ENCODE results near the gene LCE1C. TPM values are rescaled to one million over a fixed set of nuclear protein-coding genes. Genes with fewer than 3 reads are reported as not detected.

Gene LCE1C
- total RNA-seq, 1 donor from 2014 or later: not detected

GRCh38 chr1:152801333-152801732 lies 5.1 kb downstream of the LCE1C start:
- Mint-ChIP-seq H3K9me3 (ENCODE audit: unreplicated experiment) (peaks cover 5% of the 10 kb centered on the region), H3K36me3 (ENCODE audit: unreplicated experiment) (no peaks in the 10 kb centered on the region), H3K27me3 (ENCODE audit: unreplicated experiment) (peaks cover 2% of the 10 kb centered on the region), H3K4me1 (ENCODE audit: low read depth, unreplicated experiment) (no peaks in the 10 kb centered on the region), H3K27ac (ENCODE audit: unreplicated experiment) (no peak overlapping the region), H3K4me3 (ENCODE audit: unreplicated experiment) (no peak overlapping the region)
- DNase-seq: no peak
- no peak for TF ChIP-seq CTCF (IDR thresholded peaks at IDR 0.05; ENCODE audit: partially characterized antibody, unreplicated experiment)

GRCh38 chr1:152796421-152796820 lies 10.0 kb downstream of the LCE1C start, which contains the start of gene LCE1D:
Gene LCE1D, plus strand, starts transcription at chr1:152796721. Its CDS starts 1,074 bp downstream, at chr1:152797795.
- TF ChIP-seq CTCF (IDR thresholded peaks at IDR 0.05; ENCODE audit: partially characterized antibody, unreplicated experiment): no peak
- H3K4me1 Mint-ChIP-seq (ENCODE audit: low read depth, unreplicated experiment): no peaks in the 10 kb centered on the region
- DNase-seq: no peak
- no peak within 1 kb of the TSS for H3K27ac Mint-ChIP-seq (ENCODE audit: unreplicated experiment)
- peaks cover 3% of the 10 kb centered on the region for H3K9me3 Mint-ChIP-seq (ENCODE audit: unreplicated experiment)
- no peaks in the 10 kb centered on the region for H3K27me3 Mint-ChIP-seq (ENCODE audit: unreplicated experiment)
- no peak within 1 kb of the TSS for H3K4me3 Mint-ChIP-seq (ENCODE audit: unreplicated experiment)
- H3K36me3 Mint-ChIP-seq (ENCODE audit: unreplicated experiment): no peaks in the 10 kb centered on the region

- H3K27ac Mint-ChIP-seq (ENCODE audit: unreplicated experiment): no peak overlapping the region
- no peak for TF ChIP-seq CTCF (IDR thresholded peaks at IDR 0.05; ENCODE audit: partially characterized antibody, unreplicated experiment)
- H3K9me3 Mint-ChIP-seq (ENCODE audit: unreplicated experiment): peaks cover 3% of the 10 kb centered on the region
- H3K27me3 Mint-ChIP-seq (ENCODE audit: unreplicated experiment): no peaks in the 10 kb centered on the region
- no peaks in the 10 kb centered on the region for H3K4me1 Mint-ChIP-seq (ENCODE audit: low read depth, unreplicated experiment)
- no peak overlapping the region for H3K4me3 Mint-ChIP-seq (ENCODE audit: unreplicated experiment)
- DNase-seq: no peak
- no peaks in the 10 kb centered on the region for H3K36me3 Mint-ChIP-seq (ENCODE audit: unreplicated experiment)
These were observed 10.8 kb downstream of the LCE1C start for GRCh38 chr1:152795686-152796085.

- TF ChIP-seq CTCF (IDR thresholded peaks at IDR 0.05; ENCODE audit: partially characterized antibody, unreplicated experiment): no peak
- Mint-ChIP-seq H3K36me3 (ENCODE audit: unreplicated experiment) (no peaks in the 10 kb centered on the region), H3K9me3 (ENCODE audit: unreplicated experiment) (no peaks in the 10 kb centered on the region), H3K27me3 (ENCODE audit: unreplicated experiment) (no peaks in the 10 kb centered on the region), H3K4me3 (ENCODE audit: unreplicated experiment) (no peak within 1 kb of the TSS), H3K4me1 (ENCODE audit: low read depth, unreplicated experiment) (no peaks in the 10 kb centered on the region), H3K27ac (ENCODE audit: unreplicated experiment) (no peak within 1 kb of the TSS)
- no peak for DNase-seq
These were observed 20.4 kb downstream of the LCE1C start, which contains the start of gene LCE1E for GRCh38 chr1:152786077-152786476. Gene LCE1E, plus strand, starts transcription at chr1:152786257. Its CDS starts 1,043 bp downstream, at chr1:152787300.

GRCh38 chr1:152783095-152783494 lies 23.4 kb downstream of the LCE1C start:
- Mint-ChIP-seq H3K36me3 (ENCODE audit: unreplicated experiment) (no peaks in the 10 kb centered on the region), H3K27me3 (ENCODE audit: unreplicated experiment) (no peaks in the 10 kb centered on the region), H3K4me1 (ENCODE audit: low read depth, unreplicated experiment) (no peaks in the 10 kb centered on the region), H3K27ac (ENCODE audit: unreplicated experiment) (no peak overlapping the region), H3K4me3 (ENCODE audit: unreplicated experiment) (no peak overlapping the region), H3K9me3 (ENCODE audit: unreplicated experiment) (no peaks in the 10 kb centered on the region)
- no peak for TF ChIP-seq CTCF (IDR thresholded peaks at IDR 0.05; ENCODE audit: partially characterized antibody, unreplicated experiment)
- DNase-seq: no peak

All from glutamatergic neuron (in vitro differentiated cells).